Heart left ventricle (tissue), 16 donors: ENCODE data around the gene MRM2. TPM values are rescaled to one million over a fixed set of nuclear protein-coding genes. Genes with fewer than 3 reads are reported as not detected.

ENCODE experiments used
- ATAC-seq, 4 donors: fragments of 200-7000 bp; cut with Tn5 transposase; one replicate each; pipeline ENCODE4 v1.9.1; 2020 to 2022; ENCODE audit warnings: moderate library complexity in 4 of 4, mild to moderate bottlenecking in 3 of 4, moderate number of reproducible peaks in 1 of 4
- DNase-seq, 5 donors: peaks; one replicate each; pipeline ENCODE4 v3.0.0-alpha.2; 2020
- H3K27ac ChIP-seq, 12 donors: fragments of 200-600 bp; sonication (generic) in 4 of 12; one replicate each; pipeline versions ENCODE4 v1.5.0 to v1.8.0; 2016 to 2022; ENCODE audit warnings: mild to moderate bottlenecking in 2 of 12
- H3K27me3 ChIP-seq, 9 donors: fragments of 200-600 bp; sonication (generic) in 2 of 9; one replicate each; pipeline versions ENCODE4 v1.5.1 to v1.8.0; 2016 to 2022; ENCODE audit warnings: mild to moderate bottlenecking in 3 of 9
- H3K36me3 ChIP-seq, 9 donors: fragments of 200-600 bp; sonication (generic) in 2 of 9; one replicate each; pipeline versions ENCODE4 v1.5.0 to v1.8.0; 2018 to 2022; ENCODE audit warnings: mild to moderate bottlenecking in 2 of 9
- H3K4me1 ChIP-seq, 12 donors: fragments of 200-600 bp; sonication (generic) in 4 of 12; one replicate each; pipeline versions ENCODE4 v1.5.0 to v1.8.0; 2016 to 2022; ENCODE audit warnings: mild to moderate bottlenecking in 3 of 12
- H3K4me3 ChIP-seq, 12 donors: fragments of 200-600 bp; sonication (generic) in 4 of 12; one replicate each; pipeline versions ENCODE4 v1.5.0 to v1.8.0; 2017 to 2022; ENCODE audit warnings: mild to moderate bottlenecking in 9 of 12, moderate library complexity in 4 of 12
- H3K9me3 ChIP-seq, 12 donors: fragments of 200-600 bp; sonication (generic) in 4 of 12; one replicate each; pipeline versions ENCODE4 v1.5.0 to v1.8.0; 2016 to 2022; ENCODE audit warnings: mild to moderate bottlenecking in 1 of 12
- CTCF ChIP-seq, 12 donors: fragments of 200-600 bp; sonication (generic) in 4 of 12; IDR thresholded peaks; one replicate each; pipeline versions ENCODE4 v1.5.0 to v1.8.0; 2018 to 2022; ENCODE audit warnings: antibody characterized with exemption in 12 of 12, mild to moderate bottlenecking in 5 of 12
- POLR2A ChIP-seq, 2 donors: fragments of 450-650 bp; IDR thresholded peaks; one replicate each; pipeline ENCODE4 v1.6.1; 2017; ENCODE audit warnings: antibody characterized with exemption in 2 of 2, mild to moderate bottlenecking in 2 of 2, moderate library complexity in 2 of 2
- WGBS, 4 donors: extraction: QIAGEN DNeasy Blood & Tissue Kit in 2 of 4; methylation state at CpG; one replicate each; pipeline versions ENCODE4 v1.1.5 to v1.1.7; 2013 to 2018; 5-methylcytosine and 5-hydroxymethylcytosine counted together
- intact Hi-C, 10 donors: fragments of 100-400 bp; cut with DNase I; formaldehyde crosslinking; loops; one replicate each; pipeline versions ENCODE4 v1.11.1 to v1.14.2; 2022
- polyA plus RNA-seq, 2 donors: library from polyadenylated mRNA; stranded (reverse); fragments of 200-250 nt; gene quantifications; one replicate each; pipeline ENCODE4 v1.2.3, GENCODE V29; 2013
- total RNA-seq, 9 donors: library from RNA; depleted of rRNA in 2 of 9; stranded (reverse); fragments of >200 nt in 2 of 9; fragmentation: NEBNext Ultra II Directional in 3 of 9; extraction: Animal tissue kit (Norgen Biotek cat#: 25700) in 3 of 9; gene quantifications; one replicate each; pipeline versions ENCODE4 v1.1.0 to v1.2.4, GENCODE V29; 2016 to 2023
- donor health status: ischemic (EF 13 %, LVEDD 7.1; RV severe dilation, severe dysfunction).
- donor health status: healthy with polysubstance abuse.
- donor health status: DM: no; HTN: yes; CAD: no.
- donor health status: DM: no; HTN: no; CAD: no.
- donor health status: ischemic (EF 25% LVEDD 6.9; RV normal size, moderate dysfunction).
- donor health status: ischemic (EF 25% LVEDD 5.7; RV mildly dilated, moderate dysfunction).
- donor health status: healthy.
- donor health status: DM: yes; HTN: yes; CAD: no.
- donor health status: ischemic (EF 35%, LVEDD 5.7; RV mildly dilated, moderate dysfunction).
- donor health status: nonischemic (EF 11% LVEDD 7.7; RV severe dilation, severe dysfunction).
- donor health status: DM: yes; HTN: yes; CAD: no.
- donor health status: PGD.
- donor health status: ischemic (EF 29% LVEDD 5.4; RV normal size, mild dysfunction).
- donor health status: nonischemic (EF 23%, LVEDD 6.1; RV moderate dilation, normal function).

The MRM2 gene
- total and polyA plus RNA-seq, 11 donors: 14.2 to 31.5 (median 20.3) TPM

GRCh38 chr7:2196381-2197378 is 45.3 kb downstream of the MRM2 start:
- Histone ChIP-seq H3K4me1 (peaks cover 0 to 29% (median 15%) of the 10 kb centered on the region in 12 donors), H3K27me3 (no peaks in the 10 kb centered on the region), H3K27ac (peak overlapping the region in 10 of 12 donors; percentile 14 to 66 (median 45)), H3K4me3 (no peak overlapping the region), H3K9me3 (peaks cover 0 to 10% (median 0%) of the 10 kb centered on the region in 12 donors), H3K36me3 (peaks cover 0 to 42% (median 7%) of the 10 kb centered on the region in 9 donors)
- TF ChIP-seq POLR2A (IDR thresholded peaks at IDR 0.05): no peak
- 65 to 77% (median 72%) methylated on average over 31 to 32 of the region's 32 CpGs for WGBS, 4 donors
- ATAC-seq (peak in 3 of 4 donors; percentile 8 to 56 (median 42)), DNase-seq (peak in 3 of 5 donors; percentile 40 to 48 (median 40))
- intact Hi-C loops: loop anchor here in 1 of 10 donors (5.0 kb wide), 1 partner anchor 79 kb away; no protein-coding TSS in a partner anchor

GRCh38 chr7:2195400-2196246 is 46.4 kb downstream of the MRM2 start:
- DNase-seq (peak in 4 of 5 donors; percentile 48 to 81 (median 58)), ATAC-seq (peak; percentile 46 to 73 (median 52))
- Histone ChIP-seq H3K9me3 (peaks cover 0 to 10% (median 0%) of the 10 kb centered on the region in 12 donors), H3K36me3 (peaks cover 0 to 41% (median 6%) of the 10 kb centered on the region in 9 donors), H3K4me1 (peaks cover 0 to 29% (median 15%) of the 10 kb centered on the region in 12 donors), H3K27me3 (no peaks in the 10 kb centered on the region), H3K27ac (peak overlapping the region in 10 of 12 donors; percentile 14 to 66 (median 45)), H3K4me3 (no peak overlapping the region)
- intact Hi-C loops: loop anchor here in 1 of 10 donors (5.0 kb wide), 1 partner anchor 78 kb away; no protein-coding TSS in a partner anchor
- WGBS, 4 donors: 57 to 69% (median 67%) methylated on average over 12 to 13 of the region's 13 CpGs
- TF ChIP-seq POLR2A (IDR thresholded peaks at IDR 0.05) (no peak), CTCF (IDR thresholded peaks at IDR 0.05) (no peak)

- Histone ChIP-seq H3K36me3 (peaks cover 0 to 28% (median 0%) of the 10 kb centered on the region in 9 donors), H3K27ac (no peak overlapping the region), H3K27me3 (no peaks in the 10 kb centered on the region), H3K4me3 (no peak overlapping the region), H3K4me1 (peaks cover 0 to 29% (median 15%) of the 10 kb centered on the region in 12 donors), H3K9me3 (peaks cover 0 to 20% (median 0%) of the 10 kb centered on the region in 12 donors)
- DNase-seq: no peak
- ATAC-seq: no peak
- intact Hi-C loops: no loop called here
- TF ChIP-seq POLR2A (IDR thresholded peaks at IDR 0.05) (no peak), CTCF (IDR thresholded peaks at IDR 0.05) (no peak)
- WGBS, 4 donors: 90 to 97% (median 96%) methylated on average over 19 of the region's 19 CpGs
Measured at GRCh38 chr7:2193575-2194305, 48.3 kb downstream of the MRM2 start.
